ENCODE results near the gene ASAP3.

DNA sequence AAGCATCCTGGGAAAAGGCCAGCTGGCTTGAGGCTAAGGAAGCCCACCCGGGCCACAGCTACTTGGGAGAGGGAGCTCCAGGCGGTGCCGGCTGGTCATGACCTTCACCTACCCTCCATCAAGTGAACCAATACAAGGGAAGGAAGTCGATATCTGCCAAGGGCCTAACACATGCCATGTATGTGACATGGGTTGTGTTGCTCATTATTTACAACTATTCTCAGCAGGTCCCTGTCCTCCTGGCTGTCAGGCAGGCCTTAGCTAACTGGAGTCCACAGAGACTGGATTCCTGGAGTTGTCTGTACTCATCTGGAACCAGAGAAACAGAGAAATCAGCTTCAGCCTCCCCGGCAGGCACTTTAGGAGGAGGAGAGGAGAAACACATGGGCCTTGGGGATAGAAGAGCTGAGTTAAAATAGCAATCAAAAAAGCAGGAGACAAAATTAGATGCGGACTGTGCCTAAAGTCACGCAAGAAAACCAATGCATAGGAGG is 75.1 kb downstream of the ASAP3 start:
- TF ChIP-seq, protein P1, sequence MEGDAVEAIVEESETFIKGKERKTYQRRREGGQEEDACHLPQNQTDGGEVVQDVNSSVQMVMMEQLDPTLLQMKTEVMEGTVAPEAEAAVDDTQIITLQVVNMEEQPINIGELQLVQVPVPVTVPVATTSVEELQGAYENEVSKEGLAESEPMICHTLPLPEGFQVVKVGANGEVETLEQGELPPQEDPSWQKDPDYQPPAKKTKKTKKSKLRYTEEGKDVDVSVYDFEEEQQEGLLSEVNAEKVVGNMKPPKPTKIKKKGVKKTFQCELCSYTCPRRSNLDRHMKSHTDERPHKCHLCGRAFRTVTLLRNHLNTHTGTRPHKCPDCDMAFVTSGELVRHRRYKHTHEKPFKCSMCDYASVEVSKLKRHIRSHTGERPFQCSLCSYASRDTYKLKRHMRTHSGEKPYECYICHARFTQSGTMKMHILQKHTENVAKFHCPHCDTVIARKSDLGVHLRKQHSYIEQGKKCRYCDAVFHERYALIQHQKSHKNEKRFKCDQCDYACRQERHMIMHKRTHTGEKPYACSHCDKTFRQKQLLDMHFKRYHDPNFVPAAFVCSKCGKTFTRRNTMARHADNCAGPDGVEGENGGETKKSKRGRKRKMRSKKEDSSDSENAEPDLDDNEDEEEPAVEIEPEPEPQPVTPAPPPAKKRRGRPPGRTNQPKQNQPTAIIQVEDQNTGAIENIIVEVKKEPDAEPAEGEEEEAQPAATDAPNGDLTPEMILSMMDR (conservative IDR thresholded peaks at IDR 0.05): no peak
- TF ChIP-seq ZFX (IDR thresholded peaks at IDR 0.05): no peak
